Mucosa of stomach (tissue), 1 donor: Measurements from ENCODE around the gene CD93.

Source experiments
- H3K27me3 ChIP-seq: one replicate; pipeline ENCODE4 v1.7.0; 2013; ENCODE audit warnings: mild to moderate bottlenecking, low read length; ENCODE audit not compliant: control insufficient read depth, insufficient read depth
- H3K36me3 ChIP-seq: one replicate; pipeline ENCODE4 v1.7.0; 2013; ENCODE audit warnings: low read length; ENCODE audit not compliant: control insufficient read depth, insufficient read depth
- H3K4me1 ChIP-seq: one replicate; pipeline ENCODE4 v1.7.0; 2013; ENCODE audit warnings: mild to moderate bottlenecking, low read length; ENCODE audit not compliant: control insufficient read depth, insufficient read depth
- H3K4me3 ChIP-seq: one replicate; pipeline ENCODE4 v1.7.0; 2013; ENCODE audit warnings: low read length
- H3K9ac ChIP-seq: one replicate; pipeline ENCODE4 v1.7.0; 2013; ENCODE audit warnings: mild to moderate bottlenecking, low read length, moderate library complexity
- H3K9me3 ChIP-seq: one replicate; pipeline ENCODE4 v1.7.0; 2013; ENCODE audit warnings: mild to moderate bottlenecking, low read length, moderate library complexity; ENCODE audit not compliant: control insufficient read depth
- donor health status: Pancreatic carcinoma.

The CD93 gene

DNA sequence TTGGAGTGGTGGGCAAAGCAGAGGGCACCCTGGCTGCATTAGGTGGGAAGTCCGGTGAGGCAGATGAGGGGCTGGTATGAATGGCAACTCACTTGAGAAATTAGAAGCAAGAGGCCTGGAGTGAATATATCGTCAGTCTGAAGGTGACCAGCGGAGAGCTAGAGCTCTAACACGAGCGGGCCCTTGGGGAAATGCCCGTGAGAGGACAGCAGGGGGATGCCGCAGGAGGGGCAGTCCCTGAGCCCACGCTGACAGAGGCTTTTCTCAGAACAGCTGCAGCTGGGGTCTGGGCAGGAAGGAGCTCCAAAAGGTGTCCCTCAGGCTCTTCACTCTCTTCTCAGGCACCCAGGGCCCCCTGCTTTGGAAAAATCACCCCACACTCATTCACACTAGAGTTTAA is 32.0 kb upstream of the CD93 start:
- peaks cover 2% of the 10 kb centered on the region for H3K27me3 ChIP-seq
- no peaks in the 10 kb centered on the region for H3K36me3 ChIP-seq
- H3K9me3 ChIP-seq: no peaks in the 10 kb centered on the region
- H3K9ac ChIP-seq: no peak overlapping the region
- H3K4me3 ChIP-seq: no peak overlapping the region
- H3K4me1 ChIP-seq: no peaks in the 10 kb centered on the region

DNA sequence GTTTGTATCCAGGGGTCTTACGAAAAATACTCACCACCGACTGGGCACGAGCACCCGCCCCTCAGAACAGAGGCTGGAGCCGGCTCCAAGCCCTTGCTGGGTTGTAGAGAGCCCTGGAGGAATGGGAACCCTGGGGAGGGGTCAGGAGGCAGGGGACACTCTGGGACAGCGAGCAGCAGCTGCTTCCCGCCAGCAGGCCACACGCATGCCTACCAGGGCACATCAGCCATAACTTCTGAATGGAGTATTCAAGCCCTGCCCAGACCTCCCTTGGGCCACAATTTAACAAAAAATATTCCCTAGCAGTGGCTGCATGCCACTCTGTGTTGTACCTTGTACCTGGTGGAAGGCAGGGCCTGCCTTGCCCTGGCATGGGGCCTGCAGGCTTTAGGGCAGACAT is 31.6 kb upstream of the CD93 start:
- Histone ChIP-seq H3K36me3 (no peaks in the 10 kb centered on the region), H3K4me3 (no peak overlapping the region), H3K9ac (no peak overlapping the region), H3K4me1 (no peaks in the 10 kb centered on the region), H3K27me3 (peaks cover 2% of the 10 kb centered on the region), H3K9me3 (no peaks in the 10 kb centered on the region)

GRCh38 chr20:23116311-23117089 is 30.4 kb upstream of the CD93 start:
- Histone ChIP-seq H3K9me3 (no peaks in the 10 kb centered on the region), H3K27me3 (peaks cover 2% of the 10 kb centered on the region), H3K36me3 (no peaks in the 10 kb centered on the region), H3K4me1 (no peaks in the 10 kb centered on the region), H3K9ac (no peak overlapping the region), H3K4me3 (no peak overlapping the region)

GRCh38 chr20:23115822-23116221 is 29.7 kb upstream of the CD93 start:
- no peaks in the 10 kb centered on the region for H3K9me3 ChIP-seq

DNA sequence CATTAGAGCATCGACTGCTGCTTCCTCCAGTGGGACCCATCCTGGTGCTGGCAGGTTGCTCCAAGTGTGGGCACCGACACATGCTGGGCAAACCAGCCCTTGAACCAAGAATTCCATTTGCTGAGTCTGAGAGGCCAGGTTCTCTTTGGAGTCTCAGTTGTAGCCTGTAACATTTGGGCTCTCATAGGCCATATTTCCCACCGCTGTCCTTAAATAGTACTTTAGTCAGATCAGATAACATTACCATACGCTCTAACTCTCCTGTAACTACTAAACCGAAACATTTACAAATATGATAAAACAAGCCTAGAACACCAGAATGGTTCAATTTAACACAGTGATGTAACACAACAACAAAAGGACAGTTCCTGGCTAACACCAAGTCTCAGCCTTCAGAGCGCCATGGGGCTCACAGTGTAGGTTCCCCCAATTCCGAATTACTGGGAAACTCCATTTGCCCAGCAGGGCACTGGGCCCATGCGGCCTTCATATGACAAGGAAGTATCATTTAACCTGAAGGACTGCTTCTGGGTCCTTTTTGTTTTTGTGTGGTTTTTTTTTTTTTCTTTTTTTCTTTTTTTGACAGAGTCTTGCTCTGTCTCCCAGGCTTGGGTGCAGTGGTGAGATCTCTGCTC is 28.4 kb upstream of the CD93 start:
- no peaks in the 10 kb centered on the region for H3K27me3 ChIP-seq
- H3K36me3 ChIP-seq: no peaks in the 10 kb centered on the region
- no peak overlapping the region for H3K9ac ChIP-seq
- H3K9me3 ChIP-seq: no peaks in the 10 kb centered on the region
- no peak overlapping the region for H3K4me3 ChIP-seq
- H3K4me1 ChIP-seq: no peaks in the 10 kb centered on the region

More at GRCh38 chr20:23115822-23116221, 29.7 kb upstream of the CD93 start:
- H3K4me1 ChIP-seq: no peaks in the 10 kb centered on the region
- H3K27me3 ChIP-seq: no peaks in the 10 kb centered on the region
- H3K4me3 ChIP-seq: no peak overlapping the region
- H3K9ac ChIP-seq: no peak overlapping the region
- H3K36me3 ChIP-seq: no peaks in the 10 kb centered on the region

DNA sequence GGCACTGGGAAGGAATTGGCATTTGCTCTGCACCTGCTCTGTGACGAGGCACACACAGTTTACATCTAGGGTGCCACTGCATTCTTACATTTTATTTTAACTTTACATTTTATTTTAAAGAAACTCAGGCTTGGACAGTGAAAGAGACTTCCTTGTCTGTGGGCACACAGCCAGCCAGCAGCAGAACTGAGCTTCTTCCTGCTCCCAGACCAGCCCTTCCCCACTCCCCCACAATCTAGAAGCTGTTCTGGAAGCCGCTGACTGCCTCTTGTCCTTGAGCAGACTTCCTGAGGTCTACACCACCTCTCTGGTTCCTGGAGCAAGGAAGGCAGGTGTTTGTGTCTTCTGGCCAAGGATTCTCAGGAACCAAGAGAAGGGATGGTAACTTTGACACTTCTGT is 27.9 kb upstream of the CD93 start:
- Histone ChIP-seq H3K4me3 (no peak overlapping the region), H3K9me3 (no peaks in the 10 kb centered on the region), H3K36me3 (no peaks in the 10 kb centered on the region)

DNA sequence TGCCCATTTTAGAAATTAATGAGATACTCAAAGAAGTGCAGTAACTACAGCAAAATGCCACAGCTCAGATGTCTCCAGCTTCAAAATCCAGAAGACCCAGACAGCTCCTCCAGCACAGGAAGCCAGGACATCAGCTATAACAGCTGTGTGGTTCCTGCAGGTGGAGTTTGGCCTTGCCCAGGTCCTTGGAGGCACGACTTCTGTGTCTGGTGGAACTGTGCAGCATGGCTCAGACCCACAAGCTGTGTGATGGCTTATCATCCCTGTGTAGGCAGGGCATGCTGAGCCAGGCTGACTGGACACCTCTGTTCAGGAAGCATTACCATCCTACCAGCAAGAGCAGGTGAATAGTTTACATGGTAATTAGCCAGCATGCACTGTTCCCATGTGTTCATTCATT is 26.5 kb upstream of the CD93 start:
- Histone ChIP-seq H3K4me1 (no peaks in the 10 kb centered on the region), H3K36me3 (no peaks in the 10 kb centered on the region), H3K9ac (no peak overlapping the region), H3K27me3 (no peaks in the 10 kb centered on the region), H3K4me3 (no peak overlapping the region), H3K9me3 (no peaks in the 10 kb centered on the region)

More for the DNA sequence above, 27.9 kb upstream of the CD93 start:
- no peaks in the 10 kb centered on the region for H3K4me1 ChIP-seq
- no peak overlapping the region for H3K9ac ChIP-seq
- H3K27me3 ChIP-seq: no peaks in the 10 kb centered on the region

GRCh38 chr20:23111944-23112342 is 25.8 kb upstream of the CD93 start:
- no peaks in the 10 kb centered on the region for H3K4me1 ChIP-seq
- no peak overlapping the region for H3K9ac ChIP-seq
- H3K27me3 ChIP-seq: no peaks in the 10 kb centered on the region
- H3K36me3 ChIP-seq: no peaks in the 10 kb centered on the region
- H3K9me3 ChIP-seq: no peaks in the 10 kb centered on the region
- no peak overlapping the region for H3K4me3 ChIP-seq

DNA sequence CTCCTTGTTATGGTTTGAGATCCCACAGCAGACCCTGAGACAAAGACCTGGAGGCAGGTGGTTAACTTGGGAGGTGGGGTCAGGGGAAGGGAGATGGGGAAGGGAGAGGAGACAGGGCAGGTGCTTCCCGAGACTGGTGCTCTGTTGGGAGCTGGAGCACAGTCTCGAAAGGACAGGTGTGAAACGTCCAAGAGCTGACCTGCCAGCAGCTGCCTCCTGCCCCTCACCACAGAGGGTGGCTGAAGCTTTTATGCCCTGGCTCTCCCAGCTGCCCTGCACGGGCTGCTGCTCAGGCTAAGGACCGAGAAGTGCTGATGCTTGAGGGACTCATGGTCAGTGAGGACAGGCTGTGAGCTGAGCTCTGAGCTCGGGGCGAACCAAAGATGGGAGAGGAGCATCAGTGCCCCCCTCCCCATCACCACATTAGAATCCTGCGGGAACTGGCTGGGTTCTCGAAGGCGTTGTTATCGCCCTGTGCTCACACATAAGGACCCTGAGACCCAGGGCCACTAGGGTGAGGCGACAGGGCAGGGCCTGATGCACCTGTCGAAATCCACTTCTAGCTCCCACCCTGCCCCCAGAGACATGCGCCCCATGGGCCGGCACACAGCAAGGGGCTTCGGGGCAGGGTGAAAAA is 25.3 kb upstream of the CD93 start:
- H3K4me1 ChIP-seq: peaks cover 5% of the 10 kb centered on the region
- no peaks in the 10 kb centered on the region for H3K36me3 ChIP-seq
- no peaks in the 10 kb centered on the region for H3K9me3 ChIP-seq
- H3K4me3 ChIP-seq: no peak overlapping the region
- H3K9ac ChIP-seq: no peak overlapping the region
- H3K27me3 ChIP-seq: no peaks in the 10 kb centered on the region

- Histone ChIP-seq H3K4me1 (peaks cover 5% of the 10 kb centered on the region), H3K4me3 (no peak overlapping the region), H3K27me3 (no peaks in the 10 kb centered on the region), H3K36me3 (no peaks in the 10 kb centered on the region), H3K9me3 (no peaks in the 10 kb centered on the region), H3K9ac (no peak overlapping the region)
Measured at GRCh38 chr20:23108871-23109270, 22.7 kb upstream of the CD93 start.

- H3K27me3 ChIP-seq: no peaks in the 10 kb centered on the region
- H3K9ac ChIP-seq: no peak overlapping the region
- H3K9me3 ChIP-seq: no peaks in the 10 kb centered on the region
- H3K36me3 ChIP-seq: no peaks in the 10 kb centered on the region
- no peak overlapping the region for H3K4me3 ChIP-seq
- H3K4me1 ChIP-seq: peaks cover 5% of the 10 kb centered on the region
Measured at GRCh38 chr20:23107466-23107865, 21.3 kb upstream of the CD93 start.

- H3K4me1 ChIP-seq: peaks cover 5% of the 10 kb centered on the region
- no peaks in the 10 kb centered on the region for H3K9me3 ChIP-seq
- no peaks in the 10 kb centered on the region for H3K27me3 ChIP-seq
- H3K9ac ChIP-seq: no peak overlapping the region
- no peak overlapping the region for H3K4me3 ChIP-seq
- H3K36me3 ChIP-seq: no peaks in the 10 kb centered on the region
Measured at GRCh38 chr20:23106271-23106851, 20.2 kb upstream of the CD93 start.
